D341Med (cell line): ENCODE results near the gene ZBTB7C.

Source experiments
- DNase-seq: peaks from one replicate; pipeline ENCODE4 v3.0.0; 2012; ENCODE audit warnings: low spot score

ZBTB7C gene

GRCh38 chr18:48164701-48165100 is 244.5 kb downstream of the ZBTB7C start:
- no peak for DNase-seq

GRCh38 chr18:48164116-48164515 is 245.1 kb downstream of the ZBTB7C start:
- DNase-seq: no peak

- no peak for DNase-seq
Measured at GRCh38 chr18:48163738-48164115, 245.5 kb downstream of the ZBTB7C start.

- DNase-seq: no peak
Measured at GRCh38 chr18:48162956-48163737, 246.0 kb downstream of the ZBTB7C start.

GRCh38 chr18:48161911-48162698 is 247.1 kb downstream of the ZBTB7C start:
- no peak for DNase-seq

- DNase-seq: peak; percentile 97
Measured at GRCh38 chr18:48161191-48161910, 247.8 kb downstream of the ZBTB7C start.

- no peak for DNase-seq
Measured at GRCh38 chr18:48160622-48161021, 248.6 kb downstream of the ZBTB7C start.

DNA sequence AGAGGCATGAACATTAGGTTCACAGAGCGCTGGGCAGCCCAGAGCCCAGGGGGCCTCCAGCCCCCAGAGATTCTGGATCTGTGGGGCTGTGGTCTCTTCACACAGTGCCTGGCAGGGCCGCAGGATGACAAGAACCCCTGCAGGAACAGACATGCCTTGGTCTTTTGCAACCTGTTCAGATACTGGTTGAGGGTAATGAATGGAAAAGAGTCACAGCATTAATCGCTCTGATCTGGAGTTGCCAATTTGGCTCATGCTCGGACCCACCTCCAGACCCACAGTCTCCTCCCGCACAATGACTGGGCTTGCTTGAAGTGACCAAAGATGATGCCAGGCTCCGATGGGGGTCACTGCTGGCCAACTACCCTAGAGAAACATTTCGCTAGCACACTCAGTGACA is 249.4 kb downstream of the ZBTB7C start:
- DNase-seq: no peak

- DNase-seq: no peak
Measured at GRCh38 chr18:48158721-48159120, 250.5 kb downstream of the ZBTB7C start.

DNA sequence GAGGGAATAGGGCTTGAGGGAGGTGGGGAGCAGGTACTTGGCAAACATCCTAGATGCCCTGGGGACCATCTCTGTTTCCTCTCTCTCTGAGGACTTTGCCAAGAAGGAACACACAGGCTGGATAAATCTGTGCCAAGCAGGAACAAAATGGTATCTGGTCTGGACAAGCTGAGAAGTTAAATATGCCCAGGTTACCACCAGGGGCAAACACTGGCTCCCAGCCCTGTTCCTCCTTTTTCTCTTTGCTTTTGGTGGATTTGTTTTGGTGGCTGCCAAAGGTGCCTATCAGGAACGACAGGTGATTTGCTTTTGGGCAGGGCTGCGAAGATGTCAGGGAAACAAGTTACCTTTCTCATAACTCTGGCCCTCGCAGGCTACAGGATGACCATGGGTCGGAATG is 251.2 kb downstream of the ZBTB7C start:
- DNase-seq: no peak

DNA sequence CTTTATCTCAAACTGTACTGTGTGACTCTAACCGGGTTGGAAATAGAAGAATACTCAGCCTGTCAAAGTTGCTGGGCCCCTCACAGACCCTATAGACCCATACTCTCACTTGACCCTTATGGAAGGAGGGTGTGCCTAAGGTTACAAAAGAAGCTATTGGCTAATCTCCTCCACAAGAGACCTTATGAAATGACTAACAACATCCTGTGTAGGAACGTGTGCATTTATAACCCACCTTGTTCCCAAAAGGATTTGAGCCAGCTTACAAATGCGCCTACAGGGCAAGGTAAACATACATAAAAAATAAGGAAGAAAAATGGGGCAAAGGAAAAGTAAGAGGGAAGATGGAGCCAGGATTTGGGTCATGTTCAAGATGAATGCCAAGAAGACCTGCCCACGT is 253.3 kb downstream of the ZBTB7C start:
- DNase-seq: no peak

DNA sequence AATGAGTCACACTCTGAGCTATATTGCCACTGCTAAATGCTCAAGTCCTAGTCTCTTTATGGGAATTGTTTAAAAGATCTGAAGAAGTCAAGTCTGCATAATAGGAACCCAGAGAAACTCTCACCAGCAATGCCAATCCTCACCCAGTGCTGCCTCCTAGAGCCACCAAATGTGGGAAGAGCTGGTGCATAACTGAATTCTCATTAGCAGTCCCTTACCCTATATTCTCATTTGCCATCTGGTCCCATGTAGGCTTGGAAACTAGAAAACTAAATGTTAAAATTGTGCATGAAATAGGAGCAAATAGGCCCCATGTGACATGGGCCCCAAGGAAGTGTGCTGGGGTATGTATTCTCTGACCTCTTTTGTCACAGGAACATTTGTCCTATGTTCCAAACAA is 254.4 kb downstream of the ZBTB7C start:
- DNase-seq: no peak

DNA sequence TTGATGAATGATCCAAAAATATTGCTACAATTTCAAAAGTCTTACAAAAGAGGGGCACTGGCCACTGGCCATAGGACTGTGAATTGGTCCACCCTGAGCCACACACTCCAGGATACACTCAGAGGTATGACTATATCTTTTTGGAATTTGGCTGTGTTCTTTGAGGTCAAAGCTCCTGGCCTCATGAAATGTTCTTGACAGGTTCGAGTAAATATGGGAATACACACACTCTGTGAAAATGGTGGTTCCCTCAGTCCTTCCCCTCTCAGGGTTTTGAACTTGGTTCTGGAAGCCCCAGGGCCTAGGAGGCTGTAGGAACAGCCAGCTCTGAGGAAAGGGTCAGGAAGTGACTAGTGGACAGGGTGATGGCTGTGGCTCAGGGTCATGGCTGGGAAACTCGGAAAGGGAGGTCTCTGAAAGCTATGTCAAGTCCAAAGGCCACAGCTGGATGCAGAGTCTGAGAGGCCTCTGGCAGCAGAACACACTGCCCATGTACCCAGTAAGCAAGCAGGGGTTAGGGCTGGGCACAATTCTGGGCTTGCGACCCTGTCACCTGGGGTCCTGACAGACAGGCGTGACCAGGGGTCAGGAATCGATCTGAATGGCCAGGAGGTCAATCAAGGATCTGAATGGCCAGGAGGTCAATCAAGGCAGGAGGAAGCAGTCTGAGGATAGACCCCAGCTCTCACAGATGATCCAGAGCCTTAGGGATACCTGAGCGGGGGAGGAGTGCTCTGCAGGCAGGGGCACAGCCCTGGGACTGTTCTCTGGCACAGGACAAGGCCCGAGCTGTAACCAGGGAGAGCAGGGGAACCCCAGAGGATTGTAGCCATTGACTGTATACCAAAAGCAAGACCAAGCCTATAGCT is 255.3 kb downstream of the ZBTB7C start:
- no peak for DNase-seq

- no peak for DNase-seq
Measured at GRCh38 chr18:48152549-48152948, 256.6 kb downstream of the ZBTB7C start.

DNA sequence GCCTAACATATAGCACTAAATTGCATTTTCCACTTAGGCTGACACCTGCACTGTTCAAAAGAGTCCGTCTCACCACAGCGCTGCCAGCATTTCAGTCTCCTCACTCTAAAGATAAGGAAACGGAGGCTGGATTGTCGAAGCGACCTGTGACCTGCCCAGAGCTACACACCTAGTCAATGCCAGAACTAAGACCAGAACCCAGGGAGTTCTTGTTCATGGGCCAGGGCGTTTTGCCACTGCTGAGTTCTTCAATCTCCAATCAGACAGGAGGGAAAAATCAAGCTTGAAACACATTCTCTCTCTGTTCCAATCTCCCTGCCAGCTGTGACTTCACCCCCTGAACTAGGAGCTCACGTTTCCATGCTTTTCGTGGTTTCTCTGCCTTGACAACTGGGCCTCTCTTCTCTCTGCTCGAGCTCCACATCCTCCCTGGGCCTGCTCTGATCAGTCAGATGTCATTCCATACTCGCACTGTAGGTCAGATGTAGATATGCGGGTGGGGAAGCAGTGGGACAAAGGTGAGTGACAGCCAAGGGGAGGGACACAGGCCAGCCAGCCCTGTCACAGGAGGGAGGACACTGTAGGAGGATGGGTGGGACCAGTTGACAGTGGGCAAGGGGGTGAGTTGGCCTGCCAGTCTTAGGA is 257.6 kb downstream of the ZBTB7C start:
- no peak for DNase-seq

DNA sequence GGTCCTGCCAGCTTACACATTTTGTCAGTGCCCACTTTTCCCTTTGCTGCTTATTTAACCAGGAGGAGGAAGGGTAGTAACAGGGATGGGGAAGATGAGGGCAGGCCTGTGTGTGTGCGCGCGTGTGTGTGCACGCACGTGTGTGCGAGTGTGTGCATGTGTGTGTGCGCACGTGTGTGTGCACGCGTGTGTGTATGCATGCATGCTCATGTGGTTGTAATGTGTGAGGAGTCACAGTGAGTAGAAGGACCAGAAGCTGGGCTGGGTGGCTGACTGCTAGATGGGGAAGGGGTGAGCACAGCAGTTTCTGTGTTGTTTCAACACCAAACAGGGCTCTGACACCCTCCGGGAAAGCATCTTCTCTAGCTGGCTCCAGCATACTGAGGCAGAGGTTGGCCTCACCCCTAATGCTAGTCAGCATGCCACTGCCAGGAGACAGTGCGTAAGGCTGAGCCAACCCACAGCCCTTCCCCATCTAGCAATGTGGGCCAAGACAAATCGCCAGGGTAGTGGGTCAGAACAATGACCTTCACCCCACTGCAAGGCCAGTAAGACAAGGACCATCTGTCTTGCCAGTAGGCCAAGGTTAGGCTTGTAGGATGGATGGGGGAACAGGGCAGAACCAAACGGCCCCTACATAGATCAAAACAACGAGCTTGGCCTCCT is 260.0 kb downstream of the ZBTB7C start:
- no peak for DNase-seq

DNA sequence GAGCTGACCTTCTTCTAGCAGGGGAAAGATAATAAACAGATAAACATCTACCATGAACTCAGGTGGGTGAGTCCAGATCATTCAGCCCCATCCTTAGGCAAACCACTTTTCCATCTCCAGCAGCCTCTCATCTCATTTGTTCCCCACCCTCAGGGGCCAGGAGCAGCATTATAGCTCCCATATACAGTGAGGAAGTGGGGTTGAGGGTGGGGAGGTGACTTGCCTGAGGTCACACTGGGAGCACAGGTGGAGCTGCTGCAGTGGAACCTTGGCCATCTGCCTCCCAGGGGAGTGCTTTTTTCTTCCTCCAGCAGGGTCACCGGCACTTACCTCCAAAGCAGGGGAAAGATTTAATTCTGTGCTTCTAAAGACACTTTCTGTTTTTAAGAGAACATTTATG is 266.2 kb downstream of the ZBTB7C start:
- DNase-seq: no peak

- DNase-seq: no peak
Measured at GRCh38 chr18:48142353-48142752, 266.8 kb downstream of the ZBTB7C start.

DNA sequence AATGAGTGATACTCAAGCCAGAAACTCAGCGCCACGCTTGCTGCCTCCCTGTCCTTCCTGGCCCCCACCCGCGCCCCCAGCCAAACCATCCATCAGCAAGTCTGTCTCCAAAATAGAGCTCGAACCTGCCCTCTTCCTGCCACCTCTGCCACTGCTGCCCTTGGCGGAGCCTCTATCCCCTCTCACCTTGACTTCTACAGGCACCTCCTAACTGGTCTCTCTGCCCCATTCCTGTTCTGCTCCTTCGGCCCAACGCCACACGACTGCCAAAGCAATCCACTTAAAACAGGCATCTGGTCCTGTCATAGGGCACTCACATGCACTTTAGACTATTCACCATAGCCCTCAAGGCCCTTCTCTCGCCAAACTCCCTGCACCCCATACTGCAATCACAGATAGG is 268.5 kb downstream of the ZBTB7C start:
- DNase-seq: no peak

GRCh38 chr18:48139431-48140347 is 269.5 kb downstream of the ZBTB7C start:
- DNase-seq: no peak
